Neural progenitor cell (in vitro differentiated cells): ENCODE results near the gene FASN. TPM values are rescaled to one million over a fixed set of nuclear protein-coding genes. Genes with fewer than 3 reads are reported as not detected.
A peak's percentile ranks its signal among the peaks of the same experiment; 100 is the strongest.

Experiments used
- DNase-seq: peaks from one replicate; pipeline ENCODE4 v3.0.0-alpha.2; 2016; ENCODE audit warnings: low spot score
- H2AFZ ChIP-seq: fragments of 200-600 bp; sonication (generic); replicated peaks from 2 replicates; pipeline ENCODE4 v1.6.1; 2016; ENCODE audit warnings: antibody characterized with exemption
- H3F3A ChIP-seq: fragments of 200-600 bp; sonication (generic); 2 replicates; pipeline ENCODE4 v1.6.1; 2016; ENCODE audit warnings: antibody characterized with exemption, low read depth
- H3K27ac ChIP-seq: fragments of 200-600 bp; sonication (generic); 2 replicates; pipeline ENCODE4 v1.5.1; 2016; ENCODE audit warnings: mild to moderate bottlenecking
- H3K27me3 ChIP-seq: fragments of 200-600 bp; sonication (generic); 2 replicates; pipeline ENCODE4 v1.6.1; 2016; ENCODE audit warnings: mild to moderate bottlenecking, moderate library complexity
- H3K36me3 ChIP-seq: fragments of 200-600 bp; sonication (generic); 2 replicates; pipeline ENCODE4 v1.5.1; 2016
- H3K4me1 ChIP-seq: fragments of 200-600 bp; sonication (generic); 2 replicates; pipeline ENCODE4 v1.6.1; 2016; ENCODE audit warnings: mixed run types
- H3K4me2 ChIP-seq: fragments of 200-600 bp; sonication (generic); 2 replicates; pipeline ENCODE4 v1.6.1; 2016
- H3K4me3 ChIP-seq: fragments of 200-600 bp; sonication (generic); 2 replicates; pipeline ENCODE4 v1.5.1; 2016
- H3K79me2 ChIP-seq: fragments of 200-600 bp; sonication (generic); 2 replicates; pipeline ENCODE4 v1.6.1; 2016; ENCODE audit warnings: low read depth
- H3K9ac ChIP-seq: fragments of 200-600 bp; sonication (generic); 2 replicates; pipeline ENCODE4 v1.6.1; 2016
- H3K9me3 ChIP-seq: fragments of 200-600 bp; sonication (generic); 2 replicates; pipeline ENCODE4 v1.5.1; 2016; ENCODE audit warnings: low read depth
- H4K20me1 ChIP-seq: fragments of 200-600 bp; sonication (generic); 2 replicates; pipeline ENCODE4 v1.6.1; 2016; ENCODE audit warnings: low read depth
- H3K27ac Mint-ChIP-seq: 3 replicates; pipeline ENCODE4 v1.8.0; 2021; ENCODE audit warnings: mixed read lengths
- H3K27me3 Mint-ChIP-seq: 2 replicates; pipeline ENCODE4 v1.8.0; 2022; ENCODE audit warnings: low read depth, mild to moderate bottlenecking, inconsistent platforms, moderate library complexity, mixed read lengths; ENCODE audit not compliant: insufficient read depth
- H3K36me3 Mint-ChIP-seq: 3 replicates; pipeline ENCODE4 v1.8.0; 2021; ENCODE audit warnings: mixed read lengths
- H3K4me1 Mint-ChIP-seq: 3 replicates; pipeline ENCODE4 v1.8.0; 2021; ENCODE audit warnings: mixed read lengths
- H3K4me3 Mint-ChIP-seq: 3 replicates; pipeline ENCODE4 v1.8.0; 2021; ENCODE audit warnings: mild to moderate bottlenecking, moderate library complexity, mixed read lengths
- H3K9me3 Mint-ChIP-seq: 3 replicates; pipeline ENCODE4 v1.8.0; 2020; ENCODE audit warnings: mixed read lengths
- EZH2 ChIP-seq: fragments of 200-600 bp; sonication (generic); IDR thresholded peaks from 2 replicates; pipeline ENCODE4 v1.6.1; 2017; ENCODE audit warnings: antibody characterized with exemption, mild to moderate bottlenecking, moderate library complexity
- EZH2phosphoT487 ChIP-seq: fragments of 200-600 bp; sonication (generic); IDR thresholded peaks from 2 replicates; pipeline ENCODE4 v1.6.1; 2017; ENCODE audit warnings: antibody characterized with exemption
- total RNA-seq: library from RNA; depleted of rRNA; stranded (reverse); fragments of >200 nt; gene quantifications from 2 replicates; pipeline ENCODE4 v1.2.3, GENCODE V29; 2015; ENCODE audit warnings: low replicate concordance
- TF ChIP-seq, protein P1 (sequence below): fragments of 200-600 bp; sonication (generic); IDR thresholded peaks from 2 replicates; pipeline ENCODE4 v1.5.1; 2017; ENCODE audit warnings: antibody characterized with exemption, mild to moderate bottlenecking

The FASN gene
- total RNA-seq, 1 donor from 2014 or later = 77.9 TPM

DNA sequence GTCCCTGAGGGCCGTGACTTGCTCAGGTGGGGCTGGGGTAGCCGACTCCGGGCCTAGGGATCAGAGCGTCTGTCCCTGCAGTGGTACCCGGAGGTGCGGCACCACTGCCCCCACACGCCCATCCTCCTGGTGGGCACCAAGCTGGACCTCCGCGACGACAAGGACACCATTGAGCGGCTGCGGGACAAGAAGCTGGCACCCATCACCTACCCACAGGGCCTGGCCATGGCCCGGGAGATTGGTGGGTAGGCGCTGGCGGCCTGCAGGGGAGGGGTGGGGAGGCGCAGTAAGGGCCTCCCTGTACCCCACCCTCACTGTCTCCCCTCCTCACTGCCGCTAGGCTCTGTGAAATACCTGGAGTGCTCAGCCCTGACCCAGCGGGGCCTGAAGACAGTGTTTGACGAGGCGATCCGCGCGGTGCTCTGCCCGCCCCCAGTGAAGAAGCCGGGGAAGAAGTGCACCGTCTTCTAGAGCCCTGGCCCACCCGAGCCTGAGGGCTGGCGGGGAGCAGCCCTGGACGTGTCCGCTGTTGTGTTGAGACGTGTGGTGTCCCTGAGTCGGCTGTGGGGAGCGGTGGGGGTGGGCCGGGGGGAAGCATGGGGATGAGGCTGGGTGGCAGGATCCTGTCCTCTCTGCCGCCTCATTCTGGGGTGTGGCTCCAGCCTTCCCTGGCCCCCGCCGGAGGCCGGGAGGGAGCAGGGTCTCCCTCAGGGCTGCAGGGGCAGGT, 64.5 kb downstream of the FASN start:
- peaks cover 4% of the 10 kb centered on the region for H3K79me2 ChIP-seq
- peaks cover 9% of the 10 kb centered on the region for H3K27me3 ChIP-seq
- Mint-ChIP-seq H3K4me1 (peaks cover 12% of the 10 kb centered on the region), H3K27me3 (peaks cover 17% of the 10 kb centered on the region), H3K36me3 (peaks cover 11% of the 10 kb centered on the region), H3K27ac (no peak overlapping the region), H3K4me3 (peak overlapping the region; percentile 77), H3K9me3 (no peaks in the 10 kb centered on the region)
- no peaks in the 10 kb centered on the region for H3K9me3 ChIP-seq
- peaks cover 45% of the 10 kb centered on the region for H3F3A ChIP-seq
- no peak overlapping the region for H3K4me2 ChIP-seq
- H2AFZ ChIP-seq = no peak overlapping the region
- TF ChIP-seq, protein P1, sequence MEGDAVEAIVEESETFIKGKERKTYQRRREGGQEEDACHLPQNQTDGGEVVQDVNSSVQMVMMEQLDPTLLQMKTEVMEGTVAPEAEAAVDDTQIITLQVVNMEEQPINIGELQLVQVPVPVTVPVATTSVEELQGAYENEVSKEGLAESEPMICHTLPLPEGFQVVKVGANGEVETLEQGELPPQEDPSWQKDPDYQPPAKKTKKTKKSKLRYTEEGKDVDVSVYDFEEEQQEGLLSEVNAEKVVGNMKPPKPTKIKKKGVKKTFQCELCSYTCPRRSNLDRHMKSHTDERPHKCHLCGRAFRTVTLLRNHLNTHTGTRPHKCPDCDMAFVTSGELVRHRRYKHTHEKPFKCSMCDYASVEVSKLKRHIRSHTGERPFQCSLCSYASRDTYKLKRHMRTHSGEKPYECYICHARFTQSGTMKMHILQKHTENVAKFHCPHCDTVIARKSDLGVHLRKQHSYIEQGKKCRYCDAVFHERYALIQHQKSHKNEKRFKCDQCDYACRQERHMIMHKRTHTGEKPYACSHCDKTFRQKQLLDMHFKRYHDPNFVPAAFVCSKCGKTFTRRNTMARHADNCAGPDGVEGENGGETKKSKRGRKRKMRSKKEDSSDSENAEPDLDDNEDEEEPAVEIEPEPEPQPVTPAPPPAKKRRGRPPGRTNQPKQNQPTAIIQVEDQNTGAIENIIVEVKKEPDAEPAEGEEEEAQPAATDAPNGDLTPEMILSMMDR = no peak
- no peak for TF ChIP-seq EZH2
- TF ChIP-seq EZH2phosphoT487 = no peak
- DNase-seq = no peak
- H3K36me3 ChIP-seq = no peaks in the 10 kb centered on the region
- H3K9ac ChIP-seq = no peak overlapping the region
- no peak overlapping the region for H3K27ac ChIP-seq
- peaks cover 15% of the 10 kb centered on the region for H3K4me1 ChIP-seq
- no peak overlapping the region for H3K4me3 ChIP-seq
- peaks cover 39% of the 10 kb centered on the region for H4K20me1 ChIP-seq

DNA sequence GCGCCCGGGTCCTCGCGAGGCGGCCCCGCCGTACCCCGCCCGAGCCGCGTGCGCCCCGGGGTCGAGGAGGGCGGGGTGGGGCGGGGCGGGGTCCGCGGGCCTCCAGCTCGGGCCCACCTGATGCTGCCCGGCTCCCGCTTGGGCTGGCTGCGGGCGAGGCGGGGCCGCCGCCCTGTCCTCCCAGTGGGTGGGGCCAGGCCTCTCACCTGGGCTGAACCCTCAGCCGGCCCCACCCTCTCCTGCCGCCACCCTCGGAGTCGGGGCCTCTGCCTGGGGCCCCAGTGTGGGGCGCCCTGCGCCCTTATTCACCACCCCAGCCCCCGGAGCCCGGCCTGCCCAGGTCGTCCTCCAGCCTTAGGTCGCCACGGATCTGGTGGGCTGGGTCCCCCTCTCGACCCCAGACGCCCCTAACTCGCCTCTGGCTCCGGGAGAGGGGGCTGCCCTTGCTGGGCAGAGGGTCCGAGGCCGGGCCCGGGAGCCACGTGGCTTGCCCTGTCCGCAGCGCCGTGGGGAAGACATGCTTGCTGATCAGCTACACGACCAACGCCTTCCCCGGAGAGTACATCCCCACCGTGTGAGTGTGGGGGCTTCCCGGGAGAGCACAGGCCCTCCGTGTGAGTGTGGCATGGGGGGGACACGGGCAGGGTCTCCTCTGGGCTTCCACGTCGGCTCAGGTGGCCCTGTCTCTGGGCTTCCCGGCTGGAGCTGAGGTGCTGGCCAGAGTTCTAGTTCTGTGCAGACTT, 66.0 kb downstream of the FASN start:
- Histone ChIP-seq H3K4me1 (peaks cover 15% of the 10 kb centered on the region), H3K36me3 (no peaks in the 10 kb centered on the region), H3K4me2 (peak overlapping the region; percentile 99), H3K79me2 (peaks cover 4% of the 10 kb centered on the region), H3F3A (peaks cover 37% of the 10 kb centered on the region), H3K9ac (no peak overlapping the region), H3K4me3 (peak overlapping the region; percentile 65), H3K27ac (no peak overlapping the region), H3K9me3 (no peaks in the 10 kb centered on the region), H4K20me1 (peaks cover 39% of the 10 kb centered on the region), H3K27me3 (peaks cover 9% of the 10 kb centered on the region), H2AFZ (no peak overlapping the region)
- Mint-ChIP-seq H3K9me3 (no peaks in the 10 kb centered on the region), H3K27me3 (peaks cover 16% of the 10 kb centered on the region), H3K27ac (no peak overlapping the region), H3K36me3 (peaks cover 11% of the 10 kb centered on the region), H3K4me1 (peaks cover 8% of the 10 kb centered on the region), H3K4me3 (peak overlapping the region; percentile 77)
- DNase-seq = peak; percentile 38
- TF ChIP-seq, protein P1 = no peak
- TF ChIP-seq EZH2 (no peak), EZH2phosphoT487 (no peak)

DNA sequence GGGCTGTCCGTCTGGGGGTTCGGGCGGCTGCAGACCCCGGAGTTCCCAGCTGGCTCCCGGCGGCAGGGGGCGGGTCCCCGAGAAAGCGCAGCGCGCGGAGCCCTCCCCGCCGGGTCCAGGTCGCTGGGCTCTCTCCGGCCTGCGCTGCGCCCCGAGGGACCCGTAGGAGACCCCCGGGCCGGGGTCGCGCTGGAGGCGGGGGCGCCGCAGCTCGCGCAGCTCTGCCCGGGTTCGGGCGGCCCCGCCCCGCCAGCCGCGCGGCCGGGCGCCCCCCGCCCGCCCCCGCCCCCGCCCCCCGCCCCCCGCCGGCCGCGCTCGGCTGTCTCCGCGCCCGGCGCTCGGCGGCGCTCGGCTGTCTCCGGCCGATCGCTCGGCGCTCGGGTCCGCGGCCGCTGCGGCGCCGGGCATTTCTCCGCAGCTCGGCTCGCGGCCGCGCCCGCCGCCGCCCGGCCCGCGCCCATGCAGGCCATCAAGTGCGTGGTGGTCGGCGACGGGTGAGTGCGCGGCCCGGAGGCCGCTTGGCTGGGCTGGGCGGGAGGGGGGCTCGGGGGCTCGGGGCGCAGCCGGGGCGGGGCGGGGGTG, 66.6 kb downstream of the FASN start, which contains the start of gene RAC3:
Gene RAC3 (plus strand): TSS at position 376 of the 582 bp plus-strand sequence. CDS start 84 bp downstream, at position 460.
- H3K4me3 ChIP-seq = peak within 1 kb of the TSS; percentile 81
- H2AFZ ChIP-seq = peak within 1 kb of the TSS; percentile 89
- TF ChIP-seq, protein P1 = no peak
- TF ChIP-seq EZH2 = no peak
- TF ChIP-seq EZH2phosphoT487 = no peak
- no peaks in the 10 kb centered on the region for H3K36me3 ChIP-seq
- H3K9me3 Mint-ChIP-seq = no peaks in the 10 kb centered on the region
- H3K27ac ChIP-seq = no peak within 1 kb of the TSS
- H3K4me1 Mint-ChIP-seq = peaks cover 8% of the 10 kb centered on the region
- peaks cover 4% of the 10 kb centered on the region for H3K79me2 ChIP-seq
- H3K9ac ChIP-seq = no peak within 1 kb of the TSS
- H3K27me3 ChIP-seq = peaks cover 9% of the 10 kb centered on the region
- H3K36me3 Mint-ChIP-seq = peaks cover 11% of the 10 kb centered on the region
- peak; percentile 91 for DNase-seq
- H3K4me3 Mint-ChIP-seq = peak within 1 kb of the TSS; percentile 81
- H3K9me3 ChIP-seq = no peaks in the 10 kb centered on the region
- peak within 1 kb of the TSS; percentile 99 for H3K4me2 ChIP-seq
- peaks cover 34% of the 10 kb centered on the region for H4K20me1 ChIP-seq
- no peak within 1 kb of the TSS for H3K27ac Mint-ChIP-seq
- peaks cover 16% of the 10 kb centered on the region for H3K27me3 Mint-ChIP-seq
- peaks cover 10% of the 10 kb centered on the region for H3K4me1 ChIP-seq
- H3F3A ChIP-seq = peaks cover 30% of the 10 kb centered on the region
